Esophagus (tissue), 2 donors: Measurements from ENCODE around the gene ISLR2. TPM values are rescaled to one million over a fixed set of nuclear protein-coding genes. Genes with fewer than 3 reads are reported as not detected.

Experiments
- H3K27ac ChIP-seq, 2 donors: one replicate each; pipeline ENCODE4 v1.5.1; 2013; ENCODE audit warnings: low read depth in 2 of 2, mild to moderate bottlenecking in 2 of 2, inconsistent platforms in 1 of 2, low read length in 1 of 2, moderate library complexity in 1 of 2
- H3K27me3 ChIP-seq, 2 donors: one replicate each; pipeline ENCODE4 v1.6.1; 2013; ENCODE audit warnings: low read length in 2 of 2, control low read depth in 1 of 2, mild to moderate bottlenecking in 1 of 2; ENCODE audit not compliant: insufficient read depth in 2 of 2, control insufficient read depth in 1 of 2
- H3K36me3 ChIP-seq, 2 donors: one replicate each; pipeline ENCODE4 v1.6.1; 2013; ENCODE audit warnings: low read length in 1 of 2; ENCODE audit not compliant: control insufficient read depth in 2 of 2, insufficient read depth in 2 of 2
- H3K4me1 ChIP-seq, 2 donors: one replicate each; pipeline ENCODE4 v1.6.1; 2013; ENCODE audit warnings: low read length in 1 of 2; ENCODE audit not compliant: control insufficient read depth in 2 of 2, insufficient read depth in 2 of 2
- H3K4me3 ChIP-seq, 2 donors: one replicate each; pipeline ENCODE4 v1.5.1; 2013; ENCODE audit warnings: low read length in 2 of 2, mild to moderate bottlenecking in 2 of 2, low read depth in 1 of 2, moderate library complexity in 1 of 2
- H3K9me3 ChIP-seq, 2 donors: one replicate each; pipeline ENCODE4 v1.6.1; 2013; ENCODE audit warnings: mild to moderate bottlenecking in 2 of 2, low read depth in 1 of 2, low read length in 1 of 2, moderate library complexity in 1 of 2; ENCODE audit not compliant: control insufficient read depth in 2 of 2, insufficient read depth in 1 of 2
- WGBS, 2 donors: extraction: QIAGEN DNeasy Blood & Tissue Kit; methylation state at CpG; one replicate each; pipeline ENCODE4 v1.1.7; 2013; 5-methylcytosine and 5-hydroxymethylcytosine counted together
- polyA plus RNA-seq, 2 donors: library from polyadenylated mRNA; stranded (reverse); fragments of 200-250 nt; gene quantifications; one replicate each; pipeline ENCODE4 v1.2.3, GENCODE V29; 2013
- donor health status: healthy with polysubstance abuse.
- donor health status: Bipolar disorder and iron deficiency.

Gene ISLR2
- polyA plus RNA-seq, 2 donors: 0.10 to 0.12 TPM

DNA sequence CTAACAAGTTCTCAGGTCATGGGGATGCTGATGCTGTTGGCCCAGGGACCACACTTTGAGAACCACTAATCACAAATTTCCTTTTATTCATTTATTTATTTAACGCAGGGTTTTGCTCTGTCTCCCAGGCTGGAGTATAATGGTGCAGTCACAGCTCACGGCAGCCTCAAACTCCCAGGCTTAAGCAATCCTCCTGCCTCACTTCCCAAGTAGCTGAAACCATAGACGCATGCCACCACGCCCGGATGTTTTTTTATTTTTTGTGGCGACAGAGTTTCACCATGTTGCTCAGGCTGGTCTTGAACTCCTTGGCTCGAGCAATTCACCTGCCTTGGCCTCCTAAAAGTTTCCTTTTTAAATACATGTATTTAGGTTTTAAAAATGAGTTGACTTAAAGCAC, 20.7 kb upstream of the ISLR2 start:
- H3K9me3 ChIP-seq: no peaks in the 10 kb centered on the region
- no peaks in the 10 kb centered on the region for H3K4me1 ChIP-seq
- WGBS, 2 donors: 73 to 81% methylated on average over 7 of the region's 7 CpGs
- H3K27ac ChIP-seq: no peak overlapping the region
- H3K36me3 ChIP-seq: no peaks in the 10 kb centered on the region
- H3K4me3 ChIP-seq: no peak overlapping the region
- no peaks in the 10 kb centered on the region for H3K27me3 ChIP-seq

DNA sequence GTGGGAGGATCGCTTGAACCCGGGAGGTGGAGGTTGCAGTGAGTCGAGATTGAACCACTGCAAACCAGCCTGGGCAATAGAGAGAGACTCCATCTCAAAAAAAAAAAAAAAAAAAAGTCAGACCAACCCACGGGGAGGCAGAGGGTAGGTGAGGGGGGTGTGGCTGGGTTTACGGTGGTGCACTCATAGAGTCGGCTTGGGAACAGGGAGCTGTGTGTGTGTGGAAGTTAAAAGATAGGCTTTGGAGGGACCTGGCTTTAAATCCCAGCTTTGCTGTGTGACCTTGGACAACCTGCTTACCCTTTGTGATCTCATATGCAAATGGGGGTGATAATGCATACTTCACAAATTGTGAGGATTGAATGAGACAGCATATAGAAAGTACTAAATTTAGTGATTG, 10.0 kb upstream of the ISLR2 start:
- H3K4me3 ChIP-seq: no peak overlapping the region
- no peaks in the 10 kb centered on the region for H3K9me3 ChIP-seq
- H3K27me3 ChIP-seq: peaks cover 2 to 5% of the 10 kb centered on the region in 2 donors
- H3K27ac ChIP-seq: no peak overlapping the region
- WGBS, 2 donors: 68 to 75% methylated on average over 6 of the region's 6 CpGs
- H3K36me3 ChIP-seq: no peaks in the 10 kb centered on the region
- H3K4me1 ChIP-seq: no peaks in the 10 kb centered on the region

DNA sequence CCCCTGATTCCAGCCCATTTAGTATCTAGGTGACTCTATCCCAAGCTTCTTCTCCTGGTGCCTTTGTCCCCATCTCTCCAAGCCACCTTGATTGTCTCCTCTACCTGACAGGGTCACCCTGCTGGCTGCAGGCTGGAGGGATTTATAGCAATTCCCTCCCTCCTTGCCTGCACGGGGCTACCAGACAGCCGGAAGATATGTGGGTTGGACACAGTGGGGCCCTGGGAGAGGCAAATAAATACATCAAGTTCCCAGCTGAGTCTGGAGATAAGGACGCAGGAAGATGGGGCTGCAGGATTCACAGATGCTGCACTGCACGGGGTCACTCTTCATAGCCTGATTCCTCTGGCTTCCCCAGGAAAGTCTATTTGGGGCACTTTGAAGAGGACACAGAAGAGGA, 9.3 kb upstream of the ISLR2 start:
- Histone ChIP-seq H3K4me1 (no peaks in the 10 kb centered on the region), H3K27me3 (peaks cover 2 to 5% of the 10 kb centered on the region in 2 donors), H3K27ac (no peak overlapping the region), H3K36me3 (no peaks in the 10 kb centered on the region), H3K4me3 (no peak overlapping the region), H3K9me3 (no peaks in the 10 kb centered on the region)
- 21 to 24% methylated on average over 4 of the region's 4 CpGs for WGBS, 2 donors

DNA sequence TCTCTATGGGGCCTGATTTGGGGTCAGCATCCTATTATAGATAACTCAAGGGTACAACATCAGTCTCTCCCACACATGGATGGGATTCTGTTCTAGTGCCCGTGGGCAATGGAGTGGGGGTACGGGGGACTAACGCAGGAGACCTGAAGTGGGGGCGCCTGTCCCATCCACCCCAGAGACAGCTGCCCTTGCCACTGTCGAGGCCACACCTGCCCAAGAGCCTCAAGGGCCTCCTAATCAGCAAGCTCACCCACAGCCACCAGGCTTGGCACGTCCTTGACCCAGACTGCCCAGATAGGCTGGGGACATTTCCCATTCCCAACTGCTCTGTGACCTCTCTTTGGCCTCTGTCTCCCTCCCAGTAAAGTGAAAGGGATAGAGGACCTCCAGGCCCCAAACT, 8.5 kb upstream of the ISLR2 start:
- Histone ChIP-seq H3K27ac (no peak overlapping the region), H3K27me3 (peaks cover 2 to 5% of the 10 kb centered on the region in 2 donors), H3K4me1 (no peaks in the 10 kb centered on the region), H3K9me3 (no peaks in the 10 kb centered on the region), H3K36me3 (no peaks in the 10 kb centered on the region), H3K4me3 (no peak overlapping the region)
- 78 to 81% methylated on average over 6 of the region's 6 CpGs for WGBS, 2 donors

DNA sequence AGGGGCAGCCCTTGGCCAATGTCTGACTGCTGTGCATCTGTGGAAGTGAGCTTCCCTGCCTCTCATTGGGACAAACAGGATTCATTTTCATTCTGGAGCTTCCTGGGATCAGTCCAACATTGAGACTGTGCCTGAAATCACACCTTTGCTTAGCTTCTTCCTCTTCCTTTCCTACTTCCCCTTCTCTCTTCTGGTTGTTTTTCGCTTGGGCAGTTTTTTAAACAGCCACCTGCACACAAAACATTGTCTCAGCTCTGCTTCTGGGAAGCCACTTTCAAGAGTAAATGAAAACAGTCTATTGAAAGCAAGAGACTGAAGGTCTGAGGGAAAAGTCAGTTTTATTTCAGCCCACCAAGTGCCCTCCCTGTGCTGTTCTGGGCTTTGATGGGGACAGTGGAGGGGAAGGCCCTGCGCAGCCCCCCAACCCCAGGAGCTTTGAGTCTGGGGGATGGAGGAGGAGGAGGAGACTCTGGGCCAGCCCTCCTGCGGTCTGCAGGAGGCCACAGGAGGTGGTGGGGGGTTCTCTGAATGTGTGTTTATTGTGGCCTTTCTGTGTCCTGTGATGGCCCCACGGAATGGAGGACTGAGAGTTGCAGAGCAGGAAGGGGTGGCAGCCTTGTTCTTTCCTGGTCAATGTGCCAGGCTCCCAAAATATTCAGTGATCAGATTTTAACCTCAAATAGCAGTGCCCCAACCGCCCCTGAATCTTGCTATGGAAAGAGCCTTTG, 7.8 kb upstream of the ISLR2 start:
- WGBS, 2 donors: 40 to 46% methylated on average over 5 of the region's 5 CpGs
- Histone ChIP-seq H3K27ac (no peak overlapping the region), H3K36me3 (no peaks in the 10 kb centered on the region), H3K9me3 (no peaks in the 10 kb centered on the region), H3K4me1 (peaks cover 0 to 2% of the 10 kb centered on the region in 2 donors), H3K4me3 (no peak overlapping the region), H3K27me3 (peaks cover 2 to 5% of the 10 kb centered on the region in 2 donors)

DNA sequence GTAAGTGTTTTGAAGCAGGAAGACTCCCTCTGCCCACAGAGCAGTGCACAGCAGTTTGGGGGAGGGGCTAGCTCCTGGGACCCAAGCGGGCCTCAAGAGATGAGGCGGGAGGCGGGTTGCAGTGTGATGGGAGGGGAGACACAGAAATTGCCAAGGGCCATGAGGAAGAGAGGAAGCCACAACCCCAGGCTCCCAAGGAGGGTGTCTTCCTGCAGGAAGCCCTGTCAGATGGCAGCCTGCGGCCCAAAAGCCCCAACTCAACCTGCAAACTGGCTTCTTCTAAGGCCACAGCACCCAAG, 7.3 kb upstream of the ISLR2 start:
- Histone ChIP-seq H3K27me3 (peaks cover 2 to 5% of the 10 kb centered on the region in 2 donors), H3K36me3 (no peaks in the 10 kb centered on the region), H3K4me1 (peaks cover 0 to 6% of the 10 kb centered on the region in 2 donors), H3K9me3 (no peaks in the 10 kb centered on the region), H3K27ac (no peak overlapping the region), H3K4me3 (no peak overlapping the region)
- 32 to 43% methylated on average over 4 of the region's 4 CpGs for WGBS, 2 donors

DNA sequence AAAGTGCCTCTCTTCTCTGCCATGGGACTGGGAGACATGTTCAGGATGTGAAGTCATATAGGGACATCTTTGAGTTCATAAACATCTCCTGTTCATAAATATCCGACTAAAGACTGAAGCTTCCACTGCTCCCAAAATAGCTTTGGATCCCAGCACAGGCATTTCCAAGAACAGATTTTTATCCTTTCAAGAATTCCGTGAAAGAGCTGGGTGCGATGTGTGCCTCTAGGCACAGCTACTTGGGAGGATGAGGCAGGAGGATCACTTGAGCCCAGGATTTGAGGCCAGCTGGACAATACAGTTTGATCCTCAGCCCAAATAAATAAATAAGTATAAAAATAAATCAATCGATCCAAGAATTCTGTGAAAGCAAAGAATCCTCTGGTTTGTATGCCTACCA, 6.7 kb upstream of the ISLR2 start:
- 66 to 67% methylated on average over 4 of the region's 4 CpGs for WGBS, 2 donors
- H3K36me3 ChIP-seq: no peaks in the 10 kb centered on the region
- H3K27me3 ChIP-seq: peaks cover 2 to 5% of the 10 kb centered on the region in 2 donors

DNA sequence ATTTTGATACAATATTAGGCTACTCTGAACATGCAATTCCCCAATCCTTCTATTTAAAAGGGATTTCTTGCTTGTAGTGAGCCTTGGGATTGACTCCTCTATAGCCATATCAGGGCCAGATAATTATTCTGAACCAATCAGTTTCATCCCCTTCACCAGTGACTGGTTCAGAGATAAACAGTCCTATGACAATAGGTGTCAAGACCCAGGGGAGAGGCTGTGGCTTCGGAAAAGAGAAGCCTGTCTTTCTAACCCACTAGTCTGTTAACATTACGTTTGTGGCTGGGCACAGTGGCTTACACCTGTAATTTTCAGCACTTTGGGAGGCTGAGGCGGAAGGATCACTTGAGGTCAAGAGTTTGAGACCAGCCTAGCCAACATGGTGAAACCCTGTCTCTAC, 6.2 kb upstream of the ISLR2 start:
- Histone ChIP-seq H3K36me3 (no peaks in the 10 kb centered on the region), H3K9me3 (no peaks in the 10 kb centered on the region), H3K4me3 (no peak overlapping the region), H3K4me1 (peaks cover 0 to 6% of the 10 kb centered on the region in 2 donors), H3K27ac (no peak overlapping the region), H3K27me3 (peaks cover 5 to 6% of the 10 kb centered on the region in 2 donors)
- 68 to 71% methylated on average over 3 of the region's 3 CpGs for WGBS, 2 donors

More for the DNA sequence above, 6.7 kb upstream of the ISLR2 start:
- Histone ChIP-seq H3K4me1 (peaks cover 0 to 6% of the 10 kb centered on the region in 2 donors), H3K9me3 (no peaks in the 10 kb centered on the region), H3K4me3 (no peak overlapping the region), H3K27ac (no peak overlapping the region)

DNA sequence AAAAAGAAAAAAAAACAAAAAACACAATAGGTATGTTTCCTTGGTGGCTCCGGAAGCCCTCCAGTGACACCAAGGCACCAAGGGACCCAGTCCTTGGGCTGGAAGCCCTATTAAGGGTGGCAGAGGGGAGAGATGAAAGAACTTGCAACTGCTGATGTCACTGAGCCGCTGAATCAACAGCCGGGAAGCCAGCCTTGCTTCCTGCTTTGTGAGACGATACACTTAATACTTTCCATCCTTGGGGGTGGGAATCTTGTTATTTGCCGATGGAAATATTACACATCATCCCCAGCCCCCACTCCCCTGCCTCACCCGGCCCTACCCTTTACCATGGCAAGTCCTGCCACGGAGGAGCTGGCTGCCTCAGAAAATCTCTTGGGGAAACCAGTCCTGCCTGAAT, 5.6 kb upstream of the ISLR2 start:
- Histone ChIP-seq H3K36me3 (no peaks in the 10 kb centered on the region), H3K4me1 (peaks cover 0 to 6% of the 10 kb centered on the region in 2 donors), H3K4me3 (no peak overlapping the region), H3K27ac (no peak overlapping the region), H3K9me3 (no peaks in the 10 kb centered on the region), H3K27me3 (peaks cover 5 to 12% of the 10 kb centered on the region in 2 donors)
- WGBS, 2 donors: 53 to 58% methylated on average over 7 of the region's 7 CpGs

DNA sequence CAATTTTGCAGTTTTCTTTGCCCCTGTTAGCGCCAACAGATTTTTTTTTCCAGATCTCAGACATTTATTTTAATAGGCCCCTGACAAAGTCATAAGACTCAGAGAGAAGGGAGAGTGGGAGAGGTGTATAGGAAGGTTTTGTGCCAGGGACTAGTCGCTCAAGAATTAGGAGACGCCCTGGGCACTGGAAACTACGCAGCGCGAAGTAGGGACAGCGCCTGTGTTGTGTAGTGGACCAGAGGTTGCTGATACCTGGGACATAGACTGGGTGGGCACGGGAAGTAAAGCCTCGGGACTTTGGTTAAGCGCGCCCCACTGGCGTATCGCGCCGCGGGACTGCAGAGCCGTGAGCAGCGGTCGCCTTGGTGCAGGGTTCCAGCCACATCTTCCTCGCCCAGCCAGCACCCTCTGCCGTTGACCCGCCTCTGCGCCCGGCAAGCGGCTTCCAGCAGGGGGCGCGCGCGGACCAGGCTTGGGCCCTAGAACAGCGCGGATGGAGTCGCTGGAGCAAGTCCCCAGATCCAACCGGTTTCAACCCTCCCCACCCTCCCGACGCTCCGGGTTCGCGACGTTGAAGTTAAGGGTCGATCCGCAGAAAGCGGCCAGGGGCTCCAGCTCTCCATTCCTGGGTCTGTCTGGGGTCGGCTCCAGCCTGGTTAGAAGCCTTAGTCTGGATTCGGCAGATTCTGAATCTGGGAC, 3.0 kb upstream of the ISLR2 start:
- H3K9me3 ChIP-seq: peaks cover 0 to 3% of the 10 kb centered on the region in 2 donors
- H3K27me3 ChIP-seq: peaks cover 10 to 32% of the 10 kb centered on the region in 2 donors
- WGBS, 2 donors: 7 to 8% methylated on average over 44 of the region's 44 CpGs
- H3K27ac ChIP-seq: no peak overlapping the region
- H3K36me3 ChIP-seq: no peaks in the 10 kb centered on the region
- peak overlapping the region; percentile 25 to 27 for H3K4me3 ChIP-seq
- peaks cover 0 to 9% of the 10 kb centered on the region in 2 donors for H3K4me1 ChIP-seq
